Putamen (tissue), 1 donor: ENCODE results near the gene BRME1.
"Not testable (repeated sequence)": the region's sequence is repeated elsewhere in the genome, so short reads cannot be mapped to it uniquely, and the experiment has no call there.

Source experiments
- DNase-seq: peaks from one replicate; pipeline ENCODE4 v3.0.0-alpha.2; 2016; ENCODE audit warnings: low spot score

BRME1 gene

DNA sequence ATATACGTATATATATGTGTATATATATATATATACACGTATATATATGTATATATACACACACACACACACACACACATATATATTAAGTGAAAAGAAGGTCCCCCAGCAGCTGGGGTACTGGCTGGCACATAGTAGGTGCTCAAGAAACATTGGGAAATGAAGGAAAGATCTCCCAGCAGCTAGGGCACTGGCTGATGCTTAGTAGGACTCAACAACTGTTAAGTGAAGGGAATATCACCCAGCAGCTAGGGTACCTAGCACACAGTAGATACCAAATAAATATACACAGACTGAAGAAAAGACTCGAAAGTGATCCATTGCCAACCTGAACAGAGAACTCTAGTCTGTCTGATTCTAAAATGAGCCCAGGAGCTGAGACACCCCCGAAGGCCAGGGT, 20.1 kb upstream of the BRME1 start:
- DNase-seq, result no peak

- DNase-seq, result no peak
Observed at GRCh38 chr19:13923194-13923987, 17.5 kb upstream of the BRME1 start.

GRCh38 chr19:13922118-13922517, 16.2 kb upstream of the BRME1 start:
- not testable (repeated sequence) for DNase-seq

GRCh38 chr19:13920940-13921747, 15.2 kb upstream of the BRME1 start:
- peak; percentile 27 for DNase-seq

- no peak for DNase-seq
Observed at GRCh38 chr19:13920524-13920923, 14.6 kb upstream of the BRME1 start.

DNA sequence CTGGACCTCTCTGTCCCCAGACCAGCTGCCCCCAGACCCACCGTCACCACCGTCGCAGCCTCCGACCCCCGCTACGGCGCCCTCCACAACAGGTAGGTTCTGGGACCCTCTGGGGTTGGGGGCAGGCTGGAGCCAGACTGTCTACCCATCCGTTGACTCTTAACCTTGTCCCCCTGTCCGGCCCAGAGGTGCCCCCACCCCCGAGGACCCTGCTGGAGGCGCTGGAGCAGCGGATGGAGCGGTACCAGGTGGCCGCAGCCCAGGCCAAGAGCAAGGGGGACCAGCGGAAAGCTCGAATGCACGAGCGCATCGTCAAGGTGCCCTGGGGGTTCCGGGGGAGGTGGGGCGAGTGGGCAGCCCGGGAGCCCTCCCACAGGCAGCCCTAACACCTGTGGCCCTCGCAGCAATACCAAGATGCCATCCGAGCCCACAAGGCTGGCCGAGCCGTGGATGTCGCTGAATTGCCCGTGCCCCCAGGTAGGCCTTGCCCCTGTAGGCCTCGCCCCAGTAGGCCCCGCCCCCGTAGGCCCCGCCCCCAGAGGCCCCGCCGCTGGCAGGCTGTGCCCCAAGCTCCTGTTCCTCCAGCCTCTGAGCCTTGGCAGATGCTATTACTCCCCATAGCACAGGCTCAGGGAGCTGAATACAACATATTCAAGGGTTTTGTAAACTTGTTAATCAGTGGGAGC, 13.0 kb upstream of the BRME1 start:
- DNase-seq, result no peak

- no peak for DNase-seq
Observed at GRCh38 chr19:13917888-13918406, 12.0 kb upstream of the BRME1 start.

GRCh38 chr19:13914777-13915176, 8.9 kb upstream of the BRME1 start:
- no peak for DNase-seq

DNA sequence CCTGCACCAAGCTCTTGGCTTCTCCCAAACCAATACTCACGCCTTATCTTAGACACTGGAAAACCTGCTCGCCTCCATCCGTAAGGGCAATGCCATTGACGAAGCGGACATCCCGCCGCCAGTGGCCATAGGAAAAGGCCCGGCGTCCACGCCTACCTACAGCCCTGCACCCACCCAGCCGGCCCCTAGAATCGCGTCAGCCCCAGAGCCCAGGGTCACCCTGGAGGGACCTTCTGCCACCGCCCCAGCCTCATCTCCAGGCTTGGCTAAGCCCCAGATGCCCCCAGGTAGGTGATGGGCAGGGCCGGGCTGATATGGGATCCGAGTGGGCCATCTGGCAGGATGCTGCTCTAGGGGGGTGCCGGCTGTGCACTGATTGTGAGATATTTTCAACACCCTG, 7.4 kb upstream of the BRME1 start:
- no peak for DNase-seq

DNA sequence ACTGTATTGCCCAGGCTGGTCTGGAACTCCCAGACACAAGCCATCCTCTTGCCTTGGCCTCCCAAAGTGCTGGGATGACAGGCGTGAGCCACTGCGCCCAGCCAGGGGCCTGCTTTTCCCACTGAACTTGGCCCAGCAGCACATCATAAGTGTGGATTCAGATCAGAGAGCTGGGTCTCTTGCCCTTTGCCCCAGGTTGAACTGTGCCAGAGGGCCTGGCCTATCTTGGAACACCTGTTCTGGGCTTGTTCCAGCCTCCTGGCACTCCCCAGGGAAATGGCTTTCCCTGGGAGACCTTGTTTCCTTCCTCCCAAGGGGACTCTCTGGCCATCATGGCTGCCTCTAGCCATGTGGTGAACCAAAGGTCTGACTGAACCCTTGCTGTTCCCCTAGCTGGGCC, 3.5 kb upstream of the BRME1 start:
- no peak for DNase-seq

- DNase-seq, result no peak
Observed at GRCh38 chr19:13908674-13909073, 2.8 kb upstream of the BRME1 start.

DNA sequence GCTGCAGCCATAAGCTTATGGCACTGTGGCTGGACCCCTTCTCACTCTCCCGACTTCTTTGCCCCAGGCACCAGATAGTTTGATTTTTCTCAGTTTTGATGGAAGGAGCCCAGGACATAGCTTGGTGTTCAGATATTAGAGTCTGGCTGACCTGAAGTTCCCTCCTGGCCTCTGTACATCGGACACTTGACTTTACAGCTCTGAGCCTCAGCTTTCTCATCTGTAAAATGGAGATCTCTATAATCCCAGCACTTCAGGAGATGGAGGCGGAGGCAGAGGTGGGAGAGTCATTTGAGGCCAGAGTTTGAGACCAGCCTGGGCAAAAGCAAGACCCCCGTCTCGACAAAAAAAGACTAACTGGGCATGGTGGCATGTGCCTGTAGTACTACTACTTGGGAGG, 993 bp upstream of the BRME1 start:
- no peak for DNase-seq

GRCh38 chr19:13906521-13906904, 596 bp upstream of the BRME1 start:
- DNase-seq, result no peak

- DNase-seq, result no peak
Observed at GRCh38 chr19:13902993-13903555, 2.8 kb downstream of the BRME1 start.

- DNase-seq, result no peak
Observed at GRCh38 chr19:13899912-13900584, 5.9 kb downstream of the BRME1 start.

GRCh38 chr19:13899393-13899792, 6.5 kb downstream of the BRME1 start:
- no peak for DNase-seq

DNA sequence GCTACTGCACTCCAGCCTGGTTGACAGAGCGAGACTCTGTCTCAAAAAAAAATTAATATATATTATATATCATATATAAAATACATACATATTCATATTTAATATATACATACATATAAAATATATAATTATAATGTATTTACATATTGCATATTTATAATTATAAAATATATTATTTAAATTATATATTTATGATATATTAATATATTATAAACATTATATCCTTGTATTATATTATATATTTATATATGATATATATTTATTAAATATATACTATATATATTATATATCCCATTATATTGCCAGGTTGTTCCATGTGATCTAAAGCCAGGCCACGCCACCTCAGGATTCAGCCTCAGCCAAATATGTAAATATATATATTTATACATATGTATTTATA, 9.7 kb downstream of the BRME1 start:
- DNase-seq, result no peak

- no peak for DNase-seq
Observed at GRCh38 chr19:13894552-13894951, 11.4 kb downstream of the BRME1 start.

DNA sequence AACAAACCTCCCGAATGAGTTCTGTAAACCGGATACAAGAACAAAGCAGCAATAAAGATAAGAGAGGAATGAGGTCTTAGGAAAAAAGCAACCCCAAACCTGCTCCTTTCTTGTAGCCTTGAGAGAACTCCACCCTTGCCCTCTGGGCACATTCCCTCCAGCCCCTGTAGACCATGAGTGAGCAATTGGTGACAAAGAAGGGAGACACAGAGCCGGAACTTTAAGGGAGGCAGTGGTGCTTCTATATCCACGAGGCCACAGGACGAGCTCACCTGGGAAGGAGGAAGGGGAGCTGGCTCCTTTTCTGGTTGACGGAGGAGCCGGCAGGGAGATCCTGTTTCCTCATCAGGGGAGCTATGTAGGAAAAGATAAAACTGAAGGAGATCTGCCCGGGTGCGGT, 13.0 kb downstream of the BRME1 start:
- DNase-seq, result no peak

DNA sequence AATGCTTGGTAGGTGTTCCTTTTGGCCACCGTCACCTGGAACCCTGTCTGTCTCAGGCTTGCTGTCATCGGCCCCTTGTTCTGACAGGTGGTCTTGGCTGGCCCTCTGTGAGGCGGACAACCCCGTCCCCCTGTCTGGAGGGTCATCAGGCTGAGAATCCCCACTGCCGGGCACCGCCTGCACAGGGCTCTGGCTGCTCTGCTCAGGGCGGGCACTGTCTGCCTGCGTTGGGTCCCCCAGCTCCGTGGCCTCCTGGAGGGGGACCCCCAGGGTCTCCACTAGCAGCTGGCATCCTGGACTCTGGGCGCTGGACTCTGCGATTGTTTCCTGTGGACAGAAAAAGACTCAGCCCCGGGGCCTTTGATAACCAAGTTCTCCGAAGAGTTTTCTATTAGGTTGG, 15.8 kb downstream of the BRME1 start:
- no peak for DNase-seq

DNA sequence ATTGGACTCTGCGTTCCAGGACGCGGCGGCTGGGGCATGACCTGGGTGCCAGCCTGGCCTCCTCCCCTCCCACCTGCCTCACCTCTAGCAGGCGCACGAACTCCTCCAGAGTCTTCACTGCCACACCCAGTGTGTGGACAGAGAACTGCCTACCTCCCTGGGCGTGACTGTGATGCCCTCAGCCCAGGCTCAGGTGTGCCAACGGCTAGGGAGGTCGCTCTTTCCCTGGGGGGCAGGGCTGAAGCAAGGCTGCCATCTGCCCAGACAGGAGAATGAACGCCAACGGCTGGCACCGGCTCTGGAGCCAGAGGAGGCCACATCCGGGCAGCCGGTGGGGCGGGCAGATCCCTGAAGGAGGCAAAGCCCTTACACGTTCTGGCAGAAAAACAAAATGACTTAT, 17.6 kb downstream of the BRME1 start:
- DNase-seq, result no peak

GRCh38 chr19:13887517-13887916, 18.4 kb downstream of the BRME1 start:
- no peak for DNase-seq
